AG09319 (cell line): ENCODE results near the gene TPK1.

Source experiments
- DNase-seq: peaks from one replicate; pipeline ENCODE4 v3.0.0-alpha.2; 2010; ENCODE audit warnings: low read depth; ENCODE audit errors: extremely low read depth
- TF ChIP-seq, protein P1 (sequence below): IDR thresholded peaks from 2 replicates; pipeline ENCODE4 v1.5.1; 2011; ENCODE audit warnings: low read depth, mild to moderate bottlenecking, inconsistent platforms, low read length, moderate library complexity

Gene TPK1

DNA sequence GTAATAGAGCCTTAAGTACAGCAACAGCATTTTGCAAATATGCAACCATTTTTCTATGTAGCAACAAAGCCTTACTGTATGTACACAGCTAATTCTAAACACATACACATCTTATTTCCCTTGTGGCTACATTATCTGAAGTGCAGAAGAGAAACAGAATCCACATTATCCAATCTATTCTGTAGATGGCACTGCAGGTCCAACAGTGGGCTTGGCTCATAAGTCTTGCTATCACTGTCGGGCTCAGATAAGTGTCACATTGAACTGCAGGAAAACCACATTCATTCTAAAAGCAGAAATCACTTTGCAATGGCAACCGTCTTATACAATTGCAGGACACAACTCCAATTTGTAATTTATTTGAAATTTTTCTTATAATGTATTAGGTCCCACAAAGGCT, 322.5 kb downstream of the TPK1 start:
- DNase-seq, result no peak
- TF ChIP-seq, protein P1, sequence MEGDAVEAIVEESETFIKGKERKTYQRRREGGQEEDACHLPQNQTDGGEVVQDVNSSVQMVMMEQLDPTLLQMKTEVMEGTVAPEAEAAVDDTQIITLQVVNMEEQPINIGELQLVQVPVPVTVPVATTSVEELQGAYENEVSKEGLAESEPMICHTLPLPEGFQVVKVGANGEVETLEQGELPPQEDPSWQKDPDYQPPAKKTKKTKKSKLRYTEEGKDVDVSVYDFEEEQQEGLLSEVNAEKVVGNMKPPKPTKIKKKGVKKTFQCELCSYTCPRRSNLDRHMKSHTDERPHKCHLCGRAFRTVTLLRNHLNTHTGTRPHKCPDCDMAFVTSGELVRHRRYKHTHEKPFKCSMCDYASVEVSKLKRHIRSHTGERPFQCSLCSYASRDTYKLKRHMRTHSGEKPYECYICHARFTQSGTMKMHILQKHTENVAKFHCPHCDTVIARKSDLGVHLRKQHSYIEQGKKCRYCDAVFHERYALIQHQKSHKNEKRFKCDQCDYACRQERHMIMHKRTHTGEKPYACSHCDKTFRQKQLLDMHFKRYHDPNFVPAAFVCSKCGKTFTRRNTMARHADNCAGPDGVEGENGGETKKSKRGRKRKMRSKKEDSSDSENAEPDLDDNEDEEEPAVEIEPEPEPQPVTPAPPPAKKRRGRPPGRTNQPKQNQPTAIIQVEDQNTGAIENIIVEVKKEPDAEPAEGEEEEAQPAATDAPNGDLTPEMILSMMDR, result no peak

DNA sequence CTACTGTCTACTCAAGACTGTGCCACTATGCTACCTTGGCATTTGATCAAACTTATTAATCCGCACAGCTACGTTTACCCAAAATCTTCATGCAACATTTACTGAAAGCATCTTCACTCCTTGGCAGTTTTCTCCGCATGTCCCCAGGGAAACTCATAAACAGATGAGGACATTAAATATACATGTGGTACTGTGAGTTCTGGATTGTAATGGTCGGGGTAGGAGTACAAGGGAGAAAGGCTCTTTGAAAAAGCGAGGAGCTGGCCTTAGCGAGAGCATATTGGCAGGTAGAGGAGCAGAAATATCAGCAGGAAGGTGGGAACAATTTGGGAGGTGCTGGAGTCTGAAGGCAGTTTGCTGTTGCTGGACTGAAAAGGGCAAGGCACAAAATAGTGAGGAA, 325.2 kb downstream of the TPK1 start:
- TF ChIP-seq, protein P1, result no peak

DNA sequence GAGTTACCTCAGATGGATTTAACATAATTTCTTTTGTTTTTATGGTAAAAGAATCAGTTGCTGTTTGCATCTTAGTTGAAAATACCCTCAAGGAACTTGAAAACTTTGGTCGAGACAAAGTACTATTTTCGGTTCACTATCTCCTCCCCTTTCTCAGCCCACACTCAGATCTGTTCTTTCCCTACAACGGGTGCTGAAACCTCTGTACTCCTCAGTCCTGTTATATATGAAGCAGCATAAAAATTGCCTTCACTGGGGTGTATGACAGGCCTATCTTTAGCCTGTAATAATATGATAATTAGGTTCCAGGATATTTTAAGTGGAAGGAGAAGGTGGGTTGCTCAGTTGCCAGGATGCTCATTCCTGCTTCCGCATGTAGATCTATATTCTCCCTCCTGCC, 327.2 kb downstream of the TPK1 start:
- TF ChIP-seq, protein P1, result no peak
- DNase-seq, result no peak

More for the DNA sequence above, 325.2 kb downstream of the TPK1 start:
- DNase-seq, result no peak

DNA sequence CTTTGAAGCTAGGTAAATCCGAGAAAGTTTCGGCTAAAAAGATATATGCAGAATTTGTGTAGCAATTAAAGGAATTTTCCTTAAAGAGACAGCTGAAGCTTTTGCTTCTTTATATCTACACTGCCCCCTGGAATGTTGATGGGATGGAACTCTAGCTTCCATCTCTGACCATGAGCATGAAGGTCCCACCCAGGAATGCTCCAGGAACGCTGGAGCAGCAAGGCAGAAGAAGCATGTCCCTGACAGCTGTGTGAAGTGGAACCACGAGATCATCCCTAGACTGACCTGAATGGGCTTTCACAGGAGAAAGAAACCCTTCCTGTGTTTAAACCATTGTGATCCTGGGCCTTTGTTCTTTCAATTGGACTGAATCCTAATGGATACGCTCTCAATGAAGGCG, 332.6 kb downstream of the TPK1 start:
- no peak for DNase-seq
- TF ChIP-seq, protein P1, result no peak

DNA sequence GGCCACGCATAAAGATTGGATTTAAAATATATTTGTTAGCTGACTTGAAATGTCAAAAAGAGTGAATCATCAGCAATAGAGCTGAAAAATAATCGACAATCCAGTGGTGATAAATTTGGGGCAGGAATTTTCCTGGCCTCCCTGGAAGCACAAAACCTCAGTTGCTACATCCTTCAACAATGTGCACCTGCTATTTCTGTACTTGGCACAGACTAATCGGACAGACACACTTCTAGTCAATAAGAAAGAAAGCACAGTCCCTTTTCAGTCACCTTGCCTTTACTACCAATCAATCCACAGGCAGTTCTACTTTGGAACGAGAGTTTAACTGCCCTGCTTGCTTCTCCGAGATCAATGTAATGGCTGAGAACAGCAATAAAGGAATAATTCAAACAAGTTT, 335.6 kb downstream of the TPK1 start:
- DNase-seq, result no peak
- TF ChIP-seq, protein P1, result no peak

DNA sequence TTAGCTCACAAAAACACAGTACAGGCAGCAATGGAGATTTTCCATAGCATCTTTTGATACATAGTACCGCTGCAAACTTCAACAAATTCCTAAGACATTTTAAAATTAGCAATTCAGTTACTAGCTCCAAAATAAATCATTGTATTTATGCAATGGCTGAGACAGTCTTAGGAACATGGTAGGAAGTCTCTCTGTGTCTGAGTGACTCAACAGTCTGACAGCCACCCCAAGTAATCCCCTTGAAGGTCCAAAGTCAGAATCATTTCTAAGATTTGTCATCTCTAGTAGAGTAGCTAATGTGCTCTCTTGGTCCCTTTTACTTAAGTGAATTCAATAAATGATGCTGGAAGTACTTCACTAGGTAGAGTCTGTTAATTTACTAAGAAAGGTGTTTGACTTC, 338.6 kb downstream of the TPK1 start:
- no peak for DNase-seq
- TF ChIP-seq, protein P1, result no peak

DNA sequence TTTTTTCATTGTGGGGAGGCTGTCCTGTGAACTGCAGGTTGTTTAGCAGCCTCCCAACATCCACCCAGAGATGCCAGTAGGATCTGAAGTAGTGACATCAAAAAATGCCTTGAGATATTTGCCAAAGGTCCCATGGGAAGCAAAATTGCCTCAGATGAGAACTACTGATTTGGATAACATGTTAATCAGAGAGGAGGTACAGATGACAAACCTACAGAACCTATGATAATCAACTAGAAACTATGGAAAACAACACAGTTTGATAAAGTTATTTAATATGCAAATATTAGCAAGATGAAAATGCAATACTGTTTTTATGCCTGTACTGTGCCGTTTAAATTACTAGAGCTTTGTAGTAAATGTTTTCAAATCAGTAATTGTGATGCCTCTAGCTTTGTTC, 341.5 kb downstream of the TPK1 start:
- DNase-seq, result no peak
- TF ChIP-seq, protein P1, result no peak
